ENCODE measurements around the gene ZNF862.

Gene ZNF862

DNA sequence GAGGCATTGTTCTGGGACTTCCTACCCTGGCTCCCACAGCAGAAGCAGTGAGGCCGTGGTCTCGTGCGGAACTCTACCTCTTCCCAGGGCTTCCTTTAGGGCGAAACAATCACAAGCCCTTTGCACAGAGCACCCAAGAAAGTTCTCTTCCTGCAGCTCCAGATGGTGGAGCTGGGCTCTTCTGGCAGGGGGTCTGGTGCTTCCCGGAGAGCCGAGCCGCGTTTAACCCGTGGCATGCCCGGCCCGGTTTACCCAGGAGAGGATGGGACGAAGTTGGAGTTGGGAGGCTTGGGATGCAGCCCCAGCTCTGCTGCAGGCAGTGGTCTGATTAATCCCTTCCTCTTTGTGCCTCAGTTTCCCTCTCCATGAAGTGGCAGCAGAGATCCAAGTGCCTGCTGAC is 26.6 kb downstream of the ZNF862 start:
- DNase-seq (ENCODE audit: low spot score), result no peak
- TF ChIP-seq, protein P1, sequence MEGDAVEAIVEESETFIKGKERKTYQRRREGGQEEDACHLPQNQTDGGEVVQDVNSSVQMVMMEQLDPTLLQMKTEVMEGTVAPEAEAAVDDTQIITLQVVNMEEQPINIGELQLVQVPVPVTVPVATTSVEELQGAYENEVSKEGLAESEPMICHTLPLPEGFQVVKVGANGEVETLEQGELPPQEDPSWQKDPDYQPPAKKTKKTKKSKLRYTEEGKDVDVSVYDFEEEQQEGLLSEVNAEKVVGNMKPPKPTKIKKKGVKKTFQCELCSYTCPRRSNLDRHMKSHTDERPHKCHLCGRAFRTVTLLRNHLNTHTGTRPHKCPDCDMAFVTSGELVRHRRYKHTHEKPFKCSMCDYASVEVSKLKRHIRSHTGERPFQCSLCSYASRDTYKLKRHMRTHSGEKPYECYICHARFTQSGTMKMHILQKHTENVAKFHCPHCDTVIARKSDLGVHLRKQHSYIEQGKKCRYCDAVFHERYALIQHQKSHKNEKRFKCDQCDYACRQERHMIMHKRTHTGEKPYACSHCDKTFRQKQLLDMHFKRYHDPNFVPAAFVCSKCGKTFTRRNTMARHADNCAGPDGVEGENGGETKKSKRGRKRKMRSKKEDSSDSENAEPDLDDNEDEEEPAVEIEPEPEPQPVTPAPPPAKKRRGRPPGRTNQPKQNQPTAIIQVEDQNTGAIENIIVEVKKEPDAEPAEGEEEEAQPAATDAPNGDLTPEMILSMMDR (IDR thresholded peaks at IDR 0.05; ENCODE audit: extremely low read depth, missing control alignments), result no peak

DNA sequence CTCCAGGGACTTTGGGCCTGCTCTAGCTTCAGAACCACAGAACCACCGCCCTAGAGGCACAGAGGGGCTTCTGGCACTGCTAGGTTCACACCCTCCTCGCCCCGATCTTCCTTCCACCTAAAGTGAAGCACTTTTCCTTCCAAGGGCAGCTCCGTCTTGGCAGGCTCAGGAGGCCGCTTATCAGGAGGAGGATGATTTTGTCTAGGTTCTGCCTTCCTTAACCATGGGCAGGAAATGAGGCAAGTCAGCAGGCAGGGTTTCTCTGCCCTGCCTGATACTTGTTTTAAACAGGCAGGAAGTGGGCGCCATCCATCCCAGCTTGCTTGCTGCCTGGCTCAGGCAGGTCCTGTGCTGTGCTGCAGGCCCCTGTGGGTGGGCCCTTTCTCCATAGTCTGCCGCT is 27.3 kb downstream of the ZNF862 start:
- TF ChIP-seq, protein P1 (IDR thresholded peaks at IDR 0.05; ENCODE audit: extremely low read depth, missing control alignments), result no peak
- DNase-seq (ENCODE audit: low spot score), result no peak

DNA sequence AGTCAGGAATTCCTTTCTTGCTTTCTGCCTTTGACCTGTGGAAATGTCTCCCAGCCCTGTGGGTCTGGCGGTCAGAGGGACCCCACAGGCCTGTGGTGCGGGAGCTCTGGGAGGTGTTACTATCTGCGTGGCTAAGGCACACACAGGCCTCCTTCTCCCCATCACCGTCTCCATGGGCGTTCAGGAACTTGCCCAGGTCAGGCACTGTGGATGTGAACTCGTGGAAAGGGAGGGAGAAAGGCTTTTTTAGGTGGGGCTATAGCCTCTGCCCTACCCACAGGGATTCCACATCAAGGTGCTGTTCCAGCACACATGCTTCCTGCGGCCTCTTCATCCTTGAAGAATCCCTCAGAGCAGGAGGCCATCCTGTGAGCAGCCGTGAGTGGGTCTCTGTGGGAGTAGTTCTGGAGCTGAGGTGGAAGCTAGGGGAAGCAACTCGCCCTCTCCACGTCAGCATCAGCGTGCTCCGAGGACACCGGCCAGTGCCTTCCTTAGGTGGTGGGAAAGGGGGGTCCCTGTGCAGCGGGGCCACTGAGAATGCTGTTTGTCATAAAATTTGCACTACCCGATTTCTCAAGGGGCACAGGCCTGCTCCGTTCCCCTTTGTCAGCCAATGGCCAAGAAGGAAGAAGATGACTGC is 28.1 kb downstream of the ZNF862 start:
- no peak for DNase-seq (ENCODE audit: low spot score)
- TF ChIP-seq, protein P1 (IDR thresholded peaks at IDR 0.05; ENCODE audit: extremely low read depth, missing control alignments), result no peak

DNA sequence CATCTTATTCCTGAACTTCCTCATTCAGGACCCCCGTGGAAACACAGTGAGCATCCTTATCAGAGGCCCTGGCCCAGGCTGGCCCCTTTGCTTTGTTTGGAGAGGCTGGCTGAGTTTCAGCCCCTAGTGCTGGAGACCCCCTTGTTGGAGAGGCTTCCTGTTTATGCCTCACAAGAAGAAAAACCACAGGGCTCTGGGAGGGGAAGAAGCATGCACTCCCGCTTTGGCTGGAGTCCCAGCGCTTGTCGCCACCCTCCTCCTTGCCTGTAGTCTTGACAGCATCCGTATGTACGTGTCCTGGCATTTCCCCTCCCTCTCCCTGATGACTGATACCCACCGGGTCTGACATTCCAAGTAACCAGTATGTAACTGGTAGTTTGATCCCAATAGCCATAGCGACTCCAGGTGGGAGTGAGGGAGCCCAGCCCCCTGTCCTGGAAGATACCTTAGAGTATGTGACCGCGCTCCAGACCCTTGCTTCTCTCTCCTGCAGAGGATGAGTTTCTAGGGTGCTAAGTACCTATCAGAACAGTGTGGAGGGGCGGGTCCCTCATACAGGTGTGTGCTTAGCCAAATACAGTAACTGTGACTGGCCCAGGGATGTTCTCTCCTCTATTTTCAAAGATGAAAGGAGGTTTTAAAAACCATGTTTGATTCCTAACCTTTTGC is 28.7 kb downstream of the ZNF862 start:
- TF ChIP-seq, protein P1 (IDR thresholded peaks at IDR 0.05; ENCODE audit: extremely low read depth, missing control alignments), result no peak
- no peak for DNase-seq (ENCODE audit: low spot score)

DNA sequence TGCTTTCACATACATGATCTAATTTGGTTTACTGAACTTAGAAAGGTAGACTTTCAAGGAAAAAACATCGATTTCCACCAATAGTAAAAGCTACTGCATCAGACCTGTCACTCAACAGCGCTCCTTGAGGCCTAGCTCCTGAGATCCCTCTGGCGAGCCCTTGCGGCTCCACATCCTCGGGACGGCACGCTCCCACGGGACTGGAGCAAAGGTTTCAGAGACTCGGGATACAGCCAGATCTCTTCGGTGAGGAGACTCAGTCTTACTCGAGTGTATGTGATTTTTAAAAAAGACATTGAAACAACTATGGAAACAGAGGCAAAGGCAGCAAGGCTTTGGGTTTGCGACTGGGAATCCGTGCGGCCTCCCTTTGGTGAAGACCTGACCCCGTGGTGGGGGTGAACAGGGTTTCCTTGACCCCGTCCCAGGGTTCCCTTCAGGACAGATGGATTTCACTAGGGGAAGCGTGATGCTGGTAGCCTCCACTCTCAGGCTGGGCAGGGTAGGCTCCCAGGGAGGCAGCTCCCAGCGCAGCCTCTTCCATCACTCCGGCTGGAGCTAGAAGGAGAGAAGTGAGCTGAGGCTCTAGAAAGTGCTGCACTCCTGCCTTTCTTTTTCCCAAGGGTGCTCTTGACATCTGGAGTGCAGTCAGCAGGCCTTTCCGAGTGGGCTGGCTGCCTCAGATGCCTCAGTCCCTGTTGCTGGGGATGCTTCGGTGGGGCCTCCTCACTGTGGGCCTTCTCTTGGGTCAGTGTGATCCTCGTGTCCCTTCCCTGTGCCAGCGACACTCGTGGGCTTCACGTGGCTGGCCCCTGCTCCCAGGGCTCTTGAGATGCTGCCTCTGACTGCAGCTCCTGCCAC is 29.8 kb downstream of the ZNF862 start:
- DNase-seq (ENCODE audit: low spot score), result no peak
- TF ChIP-seq, protein P1 (IDR thresholded peaks at IDR 0.05; ENCODE audit: extremely low read depth, missing control alignments), result no peak

DNA sequence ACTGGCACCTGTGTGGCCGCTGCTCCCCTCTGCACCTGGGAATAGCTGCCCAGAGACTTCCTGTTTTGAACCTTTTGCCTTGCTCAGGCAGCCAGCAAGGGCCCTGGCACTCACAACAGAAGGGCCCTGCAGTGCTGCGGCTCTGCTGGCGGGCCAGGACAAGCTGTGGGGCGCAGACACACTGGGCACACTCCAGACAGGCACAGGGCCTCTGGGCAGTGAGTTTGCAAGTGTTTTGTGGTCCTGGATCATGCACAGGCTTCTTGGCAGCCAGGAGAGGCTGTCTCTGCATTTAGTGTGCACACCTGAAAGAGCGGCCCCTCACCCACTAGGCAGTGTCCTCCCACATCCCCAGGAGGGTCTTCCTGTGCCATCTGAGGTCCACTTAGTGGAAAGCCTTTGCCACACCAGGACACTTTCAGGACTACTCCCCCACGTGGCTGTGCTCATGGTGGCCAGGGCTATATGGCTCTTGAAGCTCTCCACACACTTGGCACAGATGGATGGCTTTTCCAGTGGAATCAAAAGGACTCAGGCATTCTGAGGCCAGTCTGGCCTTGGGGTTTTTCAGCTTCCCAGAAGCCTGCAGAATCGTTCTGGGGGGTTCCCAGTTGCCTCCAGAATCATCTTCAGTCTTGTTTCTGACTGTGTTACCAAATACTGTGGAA is 30.6 kb downstream of the ZNF862 start:
- TF ChIP-seq, protein P1 (IDR thresholded peaks at IDR 0.05; ENCODE audit: extremely low read depth, missing control alignments), result no peak
- DNase-seq (ENCODE audit: low spot score), result no peak

Measured in GM20000 (cell line).